ENCODE data around the gene MDM1. TPM values are rescaled to one million over a fixed set of nuclear protein-coding genes. Genes with fewer than 3 reads are reported as not detected.

The MDM1 gene
- total RNA-seq, 4 donors from 2014 or later: 8.2 to 23.5 (median 13.4) TPM

DNA sequence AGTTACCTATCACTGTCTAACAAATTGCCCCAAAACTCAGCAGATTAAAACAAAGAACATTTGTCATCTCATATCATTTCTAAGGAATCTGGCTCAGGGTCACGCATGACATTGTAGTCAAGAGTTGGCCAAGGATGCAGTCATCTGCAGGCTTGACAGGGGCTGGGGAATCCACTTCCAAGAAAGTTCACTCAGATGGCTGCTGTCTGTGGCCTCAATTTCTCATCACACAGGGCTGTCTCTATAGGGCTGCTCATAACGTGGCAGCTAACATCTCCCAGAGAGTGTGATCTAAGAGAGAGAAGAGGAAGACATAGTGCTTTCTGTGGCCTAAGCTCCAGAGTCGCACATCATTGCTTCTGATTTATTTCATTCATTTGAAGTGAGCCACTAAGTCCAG lies 61.8 kb downstream of the MDM1 start:
- intact Hi-C loops (cut with DNase I; ENCODE audit: low total_unique reads): no loop called here
- 93% methylated on average over 3 of the region's 3 CpGs for WGBS, 2 donors (ENCODE audit: low coverage in 1 of 2)

GRCh38 chr12:68269779-68270178 lies 62.4 kb downstream of the MDM1 start:
- intact Hi-C loops (cut with DNase I; ENCODE audit: low total_unique reads) (no loop called here), in situ Hi-C loops (cut with MboI; ENCODE audit: low pct_ligation_motif_present in 1 of 4, low pct_unique_long_range_greater_than_20kb in 1 of 4, low sequenced_read_pairs in 3 of 4) (no loop called here)
- H3K4me3 ChIP-seq: no peak overlapping the region
- no peaks in the 10 kb centered on the region for H3K4me1 ChIP-seq
- no peak overlapping the region for H3K27ac ChIP-seq
- TF ChIP-seq, protein P1, sequence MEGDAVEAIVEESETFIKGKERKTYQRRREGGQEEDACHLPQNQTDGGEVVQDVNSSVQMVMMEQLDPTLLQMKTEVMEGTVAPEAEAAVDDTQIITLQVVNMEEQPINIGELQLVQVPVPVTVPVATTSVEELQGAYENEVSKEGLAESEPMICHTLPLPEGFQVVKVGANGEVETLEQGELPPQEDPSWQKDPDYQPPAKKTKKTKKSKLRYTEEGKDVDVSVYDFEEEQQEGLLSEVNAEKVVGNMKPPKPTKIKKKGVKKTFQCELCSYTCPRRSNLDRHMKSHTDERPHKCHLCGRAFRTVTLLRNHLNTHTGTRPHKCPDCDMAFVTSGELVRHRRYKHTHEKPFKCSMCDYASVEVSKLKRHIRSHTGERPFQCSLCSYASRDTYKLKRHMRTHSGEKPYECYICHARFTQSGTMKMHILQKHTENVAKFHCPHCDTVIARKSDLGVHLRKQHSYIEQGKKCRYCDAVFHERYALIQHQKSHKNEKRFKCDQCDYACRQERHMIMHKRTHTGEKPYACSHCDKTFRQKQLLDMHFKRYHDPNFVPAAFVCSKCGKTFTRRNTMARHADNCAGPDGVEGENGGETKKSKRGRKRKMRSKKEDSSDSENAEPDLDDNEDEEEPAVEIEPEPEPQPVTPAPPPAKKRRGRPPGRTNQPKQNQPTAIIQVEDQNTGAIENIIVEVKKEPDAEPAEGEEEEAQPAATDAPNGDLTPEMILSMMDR (IDR thresholded peaks at IDR 0.05): no peak
- TF ChIP-seq EP300 (IDR thresholded peaks at IDR 0.05; ENCODE audit: low read depth) (no peak), POLR2AphosphoS5 (IDR thresholded peaks at IDR 0.05) (no peak), POLR2A (IDR thresholded peaks at IDR 0.05) (no peak)
- no peak for DNase-seq
- H3K27me3 ChIP-seq: no peaks in the 10 kb centered on the region
- no peaks in the 10 kb centered on the region for H3K36me3 ChIP-seq
- 93 to 100% methylated on average over 2 of the region's 2 CpGs for WGBS, 2 donors (ENCODE audit: low coverage in 1 of 2)
- H3K9me3 ChIP-seq: no peaks in the 10 kb centered on the region

More for the DNA sequence above, 61.8 kb downstream of the MDM1 start:
- Histone ChIP-seq H3K4me1 (no peaks in the 10 kb centered on the region), H3K27ac (no peak overlapping the region), H3K4me3 (no peak overlapping the region), H3K36me3 (no peaks in the 10 kb centered on the region), H3K27me3 (no peaks in the 10 kb centered on the region), H3K9me3 (no peaks in the 10 kb centered on the region)
- TF ChIP-seq, protein P1 (IDR thresholded peaks at IDR 0.05): no peak
- TF ChIP-seq POLR2A (IDR thresholded peaks at IDR 0.05) (no peak), EP300 (IDR thresholded peaks at IDR 0.05; ENCODE audit: low read depth) (no peak), POLR2AphosphoS5 (IDR thresholded peaks at IDR 0.05) (no peak)
- in situ Hi-C loops (cut with MboI; ENCODE audit: low pct_ligation_motif_present in 1 of 4, low pct_unique_long_range_greater_than_20kb in 1 of 4, low sequenced_read_pairs in 3 of 4): no loop called here
- no peak for DNase-seq

- intact Hi-C loops (cut with DNase I; ENCODE audit: low total_unique reads) (no loop called here), in situ Hi-C loops (cut with MboI; ENCODE audit: low pct_ligation_motif_present in 1 of 4, low pct_unique_long_range_greater_than_20kb in 1 of 4, low sequenced_read_pairs in 3 of 4) (no loop called here)
- Histone ChIP-seq H3K27me3 (no peaks in the 10 kb centered on the region), H3K36me3 (no peaks in the 10 kb centered on the region), H3K4me3 (no peak overlapping the region), H3K27ac (no peak overlapping the region), H3K9me3 (no peaks in the 10 kb centered on the region), H3K4me1 (no peaks in the 10 kb centered on the region)
- DNase-seq: no peak
- TF ChIP-seq, protein P1 (IDR thresholded peaks at IDR 0.05): no peak
- TF ChIP-seq EP300 (IDR thresholded peaks at IDR 0.05; ENCODE audit: low read depth): no peak
- no peak for TF ChIP-seq POLR2A (IDR thresholded peaks at IDR 0.05)
- TF ChIP-seq POLR2AphosphoS5 (IDR thresholded peaks at IDR 0.05): no peak
Observed at GRCh38 chr12:68268967-68269366, 63.2 kb downstream of the MDM1 start.

DNA sequence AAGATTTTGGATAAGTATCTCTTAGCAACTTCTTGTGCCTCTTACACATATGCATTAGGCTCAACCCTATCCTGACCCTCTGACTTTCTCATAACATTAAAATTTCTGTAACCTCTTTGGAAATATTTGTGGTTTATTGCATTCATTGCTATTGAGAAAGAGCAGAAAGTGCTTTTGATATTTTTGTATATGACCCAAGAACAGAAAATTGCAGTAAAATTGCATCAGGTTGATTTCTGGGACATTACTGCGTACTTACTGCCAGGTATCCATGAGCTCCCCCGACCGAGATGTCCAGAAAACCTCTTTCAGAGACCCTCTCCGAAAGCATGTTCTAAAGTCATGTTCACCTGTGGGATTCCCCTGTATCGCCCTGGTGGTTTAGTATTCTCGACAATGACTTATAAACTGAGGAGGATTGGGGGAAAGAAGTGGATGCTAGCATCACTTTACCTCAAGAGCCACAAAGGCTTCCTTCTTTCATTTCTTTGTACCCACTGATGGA lies 64.2 kb downstream of the MDM1 start:
- Histone ChIP-seq H3K27ac (no peak overlapping the region), H3K36me3 (no peaks in the 10 kb centered on the region), H3K27me3 (no peaks in the 10 kb centered on the region), H3K4me1 (no peaks in the 10 kb centered on the region), H3K9me3 (no peaks in the 10 kb centered on the region), H3K4me3 (no peak overlapping the region)
- no peak for DNase-seq
- TF ChIP-seq POLR2A (IDR thresholded peaks at IDR 0.05) (no peak), EP300 (IDR thresholded peaks at IDR 0.05; ENCODE audit: low read depth) (no peak)
- WGBS, 2 donors (ENCODE audit: low coverage in 1 of 2): 82 to 95% methylated on average over 4 to 6 of the region's 6 CpGs
- intact Hi-C loops (cut with DNase I; ENCODE audit: low total_unique reads): no loop called here
- in situ Hi-C loops (cut with MboI; ENCODE audit: low pct_ligation_motif_present in 1 of 4, low pct_unique_long_range_greater_than_20kb in 1 of 4, low sequenced_read_pairs in 3 of 4): no loop called here

DNA sequence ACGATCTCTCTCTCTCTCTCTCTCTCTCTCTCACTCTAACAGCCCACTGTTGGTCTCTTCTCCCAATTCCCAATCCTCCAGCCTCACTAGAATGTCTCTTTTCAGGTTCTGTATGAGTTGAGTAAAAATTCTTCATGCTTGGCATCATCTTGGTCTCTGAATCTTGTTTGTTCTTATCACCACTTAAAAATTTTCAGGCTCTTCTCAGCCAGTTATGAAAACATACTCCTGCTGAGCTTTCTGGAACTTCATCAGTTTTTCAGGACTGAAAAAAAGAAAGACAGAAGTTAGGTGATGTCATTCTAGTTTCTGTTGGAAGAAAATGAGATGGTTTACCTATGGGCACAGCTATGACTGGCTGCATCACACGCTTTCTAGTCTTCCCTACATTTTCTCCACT lies 67.3 kb downstream of the MDM1 start:
- no peak overlapping the region for H3K4me3 ChIP-seq
- intact Hi-C loops (cut with DNase I; ENCODE audit: low total_unique reads) (no loop called here), in situ Hi-C loops (cut with MboI; ENCODE audit: low pct_ligation_motif_present in 1 of 4, low pct_unique_long_range_greater_than_20kb in 1 of 4, low sequenced_read_pairs in 3 of 4) (no loop called here)
- no peaks in the 10 kb centered on the region for H3K27me3 ChIP-seq
- H3K36me3 ChIP-seq: no peaks in the 10 kb centered on the region
- H3K9me3 ChIP-seq: no peaks in the 10 kb centered on the region
- 75 to 98% methylated on average over 1 to 2 of the region's 2 CpGs for WGBS, 2 donors (ENCODE audit: low coverage in 1 of 2)
- H3K27ac ChIP-seq: no peak overlapping the region
- TF ChIP-seq POLR2A (IDR thresholded peaks at IDR 0.05) (no peak), EP300 (IDR thresholded peaks at IDR 0.05; ENCODE audit: low read depth) (no peak), POLR2AphosphoS5 (IDR thresholded peaks at IDR 0.05) (no peak)
- TF ChIP-seq, protein P1 (IDR thresholded peaks at IDR 0.05): no peak
- no peaks in the 10 kb centered on the region for H3K4me1 ChIP-seq
- no peak for DNase-seq
